ENCODE data around the gene NLGN3.
A peak's percentile ranks its signal among the peaks of the same experiment; 100 is the strongest.

The NLGN3 gene

DNA sequence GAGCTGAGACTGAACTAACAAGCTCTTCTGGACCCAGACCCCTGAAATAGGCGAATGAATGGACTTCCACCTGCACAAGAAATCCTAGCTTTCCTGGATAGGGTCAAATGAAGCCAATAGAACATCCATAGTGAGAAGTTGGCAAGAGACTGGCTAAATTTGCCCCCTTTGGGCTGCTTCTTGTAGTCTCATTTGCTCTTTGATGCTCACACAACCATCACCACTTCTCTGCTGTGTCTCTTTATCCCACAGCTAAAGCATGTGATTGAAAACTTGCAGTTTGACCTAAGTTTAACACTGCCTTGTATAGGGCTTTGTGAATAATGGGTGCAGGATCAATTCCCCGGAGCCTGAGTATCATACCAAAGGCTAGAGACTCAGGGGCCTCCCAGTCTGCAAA lies 38.2 kb downstream of the NLGN3 start:
- peak overlapping the region; percentile 92 for H3K9ac ChIP-seq (ENCODE audit: low read length)
- H3K27me3 ChIP-seq (ENCODE audit: low read depth, low read length) = no peaks in the 10 kb centered on the region
- H2AFZ ChIP-seq (ENCODE audit: low read depth, low read length) = no peak overlapping the region
- no peak for TF ChIP-seq EZH2phosphoT487 (IDR thresholded peaks at IDR 0.05; ENCODE audit: low read depth)
- TF ChIP-seq CTCF (IDR thresholded peaks at IDR 0.05; ENCODE audit: low read depth, low read length) = no peak
- H3K36me3 ChIP-seq (replicated peaks; ENCODE audit: low read depth, low read length) = peaks cover 10% of the 10 kb centered on the region
- no peaks in the 10 kb centered on the region for H3K9me3 ChIP-seq (ENCODE audit: insufficient read depth, low read length)
- H3K27ac ChIP-seq (ENCODE audit: low read length) = peak overlapping the region; percentile 97
- H3K4me1 ChIP-seq (ENCODE audit: low read length) = peaks cover 26% of the 10 kb centered on the region
- peak overlapping the region; percentile 96 for H3K4me2 ChIP-seq (ENCODE audit: low read length)
- peak overlapping the region; percentile 77 for H3K4me3 ChIP-seq (ENCODE audit: low read length)
- H3K79me2 ChIP-seq (ENCODE audit: low read length) = 0 out of 2 replicates have a peak, but pooled peaks cover 4% of the 10 kb centered on the region
- H4K20me1 ChIP-seq (ENCODE audit: insufficient read depth, low read length) = no peaks in the 10 kb centered on the region

DNA sequence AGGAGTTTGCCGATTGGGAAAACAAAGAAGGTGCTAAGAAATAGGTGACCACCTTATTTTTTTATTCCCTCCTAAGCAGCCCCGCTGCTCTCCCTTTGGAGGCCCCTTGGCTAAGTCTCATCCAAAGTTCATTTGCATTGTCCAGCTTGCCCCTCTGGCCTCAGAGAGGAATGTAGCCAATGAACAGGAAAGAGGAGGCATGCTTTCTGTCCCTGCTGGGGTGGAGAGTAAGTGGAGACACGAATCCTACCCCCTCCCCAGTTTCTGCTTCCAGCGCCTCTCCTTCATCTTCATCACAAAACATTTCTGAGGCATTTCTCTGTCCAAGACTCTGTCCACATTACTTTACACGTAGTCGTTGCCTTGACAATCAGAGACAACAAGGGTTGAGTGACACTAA lies 38.7 kb downstream of the NLGN3 start:
- no peak overlapping the region for H2AFZ ChIP-seq (ENCODE audit: low read depth, low read length)
- H3K4me2 ChIP-seq (ENCODE audit: low read length) = peak overlapping the region; percentile 96; the same call in 1 of the 2 replicates
- H3K79me2 ChIP-seq (ENCODE audit: low read length) = 0 out of 2 replicates have a peak, but pooled peaks cover 7% of the 10 kb centered on the region
- H3K9ac ChIP-seq (ENCODE audit: low read length) = peak overlapping the region; percentile 92; the same call in 1 of the 2 replicates
- TF ChIP-seq EZH2phosphoT487 (IDR thresholded peaks at IDR 0.05; ENCODE audit: low read depth) (no peak), CTCF (IDR thresholded peaks at IDR 0.05; ENCODE audit: low read depth, low read length) (no peak)
- no peaks in the 10 kb centered on the region for H3K9me3 ChIP-seq (ENCODE audit: insufficient read depth, low read length)
- H3K4me1 ChIP-seq (ENCODE audit: low read length) = peaks cover 26% of the 10 kb centered on the region
- no peaks in the 10 kb centered on the region for H3K27me3 ChIP-seq (ENCODE audit: low read depth, low read length)
- peaks cover 7% of the 10 kb centered on the region for H3K36me3 ChIP-seq (replicated peaks; ENCODE audit: low read depth, low read length)
- H3K4me3 ChIP-seq (ENCODE audit: low read length) = no peak overlapping the region
- H4K20me1 ChIP-seq (ENCODE audit: insufficient read depth, low read length) = no peaks in the 10 kb centered on the region
- peak overlapping the region; percentile 97 for H3K27ac ChIP-seq (ENCODE audit: low read length)

DNA sequence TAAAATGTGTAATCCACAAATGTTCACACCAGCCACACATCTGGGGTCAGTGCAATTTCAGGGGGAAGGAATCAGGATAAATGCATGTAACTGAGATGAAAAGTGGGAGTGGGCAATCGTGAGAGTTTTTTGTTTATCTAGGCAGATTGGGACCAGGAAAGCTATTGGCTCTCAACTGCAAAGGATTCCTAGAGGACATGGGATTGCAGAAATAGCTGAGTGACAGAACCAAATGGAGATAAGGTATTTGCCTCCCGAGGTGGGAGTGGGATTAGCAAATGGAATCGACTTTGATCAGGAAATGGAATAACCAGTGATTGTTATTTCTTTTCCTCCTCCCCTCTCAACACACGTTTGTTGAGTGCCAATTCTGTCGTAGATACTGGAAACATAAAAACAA lies 39.5 kb downstream of the NLGN3 start:
- Histone ChIP-seq H3K9ac (ENCODE audit: low read length) (no peak overlapping the region), H4K20me1 (ENCODE audit: insufficient read depth, low read length) (no peaks in the 10 kb centered on the region), H3K9me3 (ENCODE audit: insufficient read depth, low read length) (no peaks in the 10 kb centered on the region), H2AFZ (ENCODE audit: low read depth, low read length) (no peak overlapping the region), H3K4me3 (ENCODE audit: low read length) (no peak overlapping the region), H3K36me3 (replicated peaks; ENCODE audit: low read depth, low read length) (peaks cover 6% of the 10 kb centered on the region), H3K4me2 (ENCODE audit: low read length) (no peak overlapping the region), H3K27me3 (ENCODE audit: low read depth, low read length) (no peaks in the 10 kb centered on the region), H3K4me1 (ENCODE audit: low read length) (peaks cover 26% of the 10 kb centered on the region), H3K79me2 (ENCODE audit: low read length) (0 out of 2 replicates have a peak, but pooled peaks cover 8% of the 10 kb centered on the region), H3K27ac (ENCODE audit: low read length) (no peak overlapping the region)
- TF ChIP-seq CTCF (IDR thresholded peaks at IDR 0.05; ENCODE audit: low read depth, low read length) (no peak), EZH2phosphoT487 (IDR thresholded peaks at IDR 0.05; ENCODE audit: low read depth) (no peak)

DNA sequence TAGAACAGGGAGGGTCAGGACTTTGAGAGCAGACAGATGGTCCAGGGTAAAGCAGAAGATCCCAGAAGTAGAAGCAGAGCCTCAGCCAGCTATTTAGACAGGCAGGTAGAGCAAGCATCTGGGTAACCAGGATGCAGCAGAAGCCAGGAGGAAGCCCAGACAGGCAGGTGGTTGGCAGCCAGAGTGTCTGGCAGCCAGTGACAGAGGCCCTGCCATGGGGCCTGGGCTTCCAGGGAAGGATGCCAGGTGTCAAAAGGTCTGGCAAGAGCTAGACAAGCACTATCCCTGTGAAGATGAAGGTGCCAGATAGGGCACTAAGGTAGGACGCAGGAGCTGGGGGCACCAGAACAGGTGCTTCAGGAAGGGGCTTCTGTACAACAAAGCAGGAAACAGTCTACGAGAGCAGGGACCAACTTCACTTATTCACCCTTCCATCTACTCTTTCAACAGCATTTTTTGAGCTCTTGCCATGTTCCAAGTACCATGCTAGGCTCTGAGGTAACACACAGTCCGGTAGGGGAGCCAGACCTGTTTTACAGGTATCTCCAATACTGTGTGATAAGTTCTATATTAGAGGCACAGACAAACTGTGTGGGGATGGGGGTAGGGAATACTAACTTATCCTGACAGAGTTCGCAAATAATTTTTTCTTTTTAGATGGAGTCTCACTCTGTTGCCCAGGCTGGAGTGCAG lies 40.3 kb downstream of the NLGN3 start:
- H4K20me1 ChIP-seq (ENCODE audit: insufficient read depth, low read length) = no peaks in the 10 kb centered on the region
- no peak overlapping the region for H3K4me3 ChIP-seq (ENCODE audit: low read length)
- H3K27ac ChIP-seq (ENCODE audit: low read length) = no peak overlapping the region

More for the DNA sequence above, 40.3 kb downstream of the NLGN3 start:
- Histone ChIP-seq H3K27me3 (ENCODE audit: low read depth, low read length) (no peaks in the 10 kb centered on the region), H3K4me1 (ENCODE audit: low read length) (peaks cover 26% of the 10 kb centered on the region), H3K9ac (ENCODE audit: low read length) (no peak overlapping the region), H3K4me2 (ENCODE audit: low read length) (no peak overlapping the region), H3K9me3 (ENCODE audit: insufficient read depth, low read length) (no peaks in the 10 kb centered on the region), H3K36me3 (replicated peaks; ENCODE audit: low read depth, low read length) (peaks cover 4% of the 10 kb centered on the region), H2AFZ (ENCODE audit: low read depth, low read length) (no peak overlapping the region), H3K79me2 (ENCODE audit: low read length) (0 out of 2 replicates have a peak, but pooled peaks cover 8% of the 10 kb centered on the region)
- TF ChIP-seq CTCF (IDR thresholded peaks at IDR 0.05; ENCODE audit: low read depth, low read length) (no peak), EZH2phosphoT487 (IDR thresholded peaks at IDR 0.05; ENCODE audit: low read depth) (no peak)
